KOPT-K1 (cell line): ENCODE data around the gene NDRG2.
"Not testable (repeated sequence)": the region's sequence is repeated elsewhere in the genome, so short reads cannot be mapped to it uniquely, and the experiment has no call there.

ENCODE experiments used
- H3K27ac ChIP-seq: fragments of 200-600 bp; sonication (generic); 2 replicates; pipeline ENCODE4 v1.5.1; 2016; ENCODE audit warnings: antibody characterized with exemption, mild to moderate bottlenecking, low read depth, low read length; ENCODE audit not compliant: poor library complexity, severe bottlenecking
- H3K36me3 ChIP-seq: fragments of 200-600 bp; sonication (generic); 2 replicates; pipeline ENCODE4 v1.5.1; 2017; ENCODE audit warnings: antibody characterized with exemption, mild to moderate bottlenecking, low read length, moderate library complexity; ENCODE audit not compliant: insufficient read depth
- H3K9me3 ChIP-seq: fragments of 200-600 bp; sonication (generic); 2 replicates; pipeline ENCODE4 v1.5.1; 2017; ENCODE audit warnings: antibody characterized with exemption, low read length, mild to moderate bottlenecking; ENCODE audit not compliant: insufficient read depth, poor library complexity, severe bottlenecking

Gene NDRG2

GRCh38 chr14:20985650-20986049, 39.2 kb downstream of the NDRG2 start:
- H3K36me3 ChIP-seq, H3K27ac ChIP-seq, H3K9me3 ChIP-seq: not testable (repeated sequence)

DNA sequence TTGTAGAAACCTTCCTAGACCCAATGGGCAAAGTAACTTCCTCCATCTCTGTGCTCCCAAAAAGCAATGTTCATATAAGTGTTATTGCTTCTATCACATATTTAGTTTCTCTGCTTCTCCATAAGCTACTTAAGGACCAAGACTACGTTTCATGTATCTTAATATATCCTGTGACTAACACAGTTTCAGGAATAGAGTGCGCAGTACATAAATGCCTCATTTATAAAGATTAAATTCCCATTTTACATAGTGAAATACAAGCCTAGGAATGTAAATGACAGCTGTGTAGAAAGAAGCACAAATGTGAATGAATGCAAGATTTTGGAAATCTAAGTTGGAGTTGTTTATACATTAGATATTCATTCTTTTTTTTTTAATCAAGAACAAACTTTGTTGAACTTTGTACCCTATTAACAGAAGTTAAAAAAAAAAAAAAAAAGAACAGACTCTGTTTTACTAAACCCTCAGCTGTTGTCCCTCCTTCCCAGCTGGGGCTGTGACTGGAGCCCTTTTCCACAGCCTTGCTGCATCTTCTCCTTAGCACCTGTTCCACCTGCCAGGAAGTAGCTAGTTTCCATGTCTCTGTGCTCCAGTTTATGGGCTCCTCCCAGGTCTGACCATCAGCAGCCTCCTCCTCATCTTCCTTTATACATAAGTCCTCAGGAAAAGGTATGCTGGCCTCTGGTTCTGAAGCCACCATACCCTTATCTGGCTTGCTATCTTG, 42.1 kb downstream of the NDRG2 start:
- H3K27ac ChIP-seq, result no peak overlapping the region
- no peaks in the 10 kb centered on the region for H3K36me3 ChIP-seq
- no peaks in the 10 kb centered on the region for H3K9me3 ChIP-seq

DNA sequence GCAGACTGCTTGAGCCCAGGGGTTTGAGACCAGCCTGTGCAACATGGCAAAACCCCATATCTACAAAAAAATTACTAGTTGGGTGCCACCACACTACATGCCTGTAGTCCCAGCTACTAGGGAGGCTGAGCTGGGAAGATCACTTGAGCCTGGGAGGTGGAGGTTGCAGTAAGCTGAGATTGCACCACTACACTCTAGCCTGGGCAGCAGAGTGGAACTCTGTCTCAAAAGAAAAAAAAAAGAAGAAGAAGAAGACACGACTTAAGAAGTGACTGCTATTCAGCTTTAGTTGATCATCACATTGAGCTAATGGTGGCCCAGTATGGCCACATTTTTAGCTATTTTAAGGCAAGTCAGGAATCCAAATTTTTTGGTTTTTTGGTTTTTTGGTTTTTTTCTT, 44.0 kb downstream of the NDRG2 start:
- Histone ChIP-seq H3K27ac (no peak overlapping the region), H3K9me3 (no peaks in the 10 kb centered on the region), H3K36me3 (no peaks in the 10 kb centered on the region)

- H3K27ac ChIP-seq, result no peak overlapping the region
- H3K9me3 ChIP-seq, result no peaks in the 10 kb centered on the region
- no peaks in the 10 kb centered on the region for H3K36me3 ChIP-seq
Observed at GRCh38 chr14:20978687-20979086, 46.2 kb downstream of the NDRG2 start.

DNA sequence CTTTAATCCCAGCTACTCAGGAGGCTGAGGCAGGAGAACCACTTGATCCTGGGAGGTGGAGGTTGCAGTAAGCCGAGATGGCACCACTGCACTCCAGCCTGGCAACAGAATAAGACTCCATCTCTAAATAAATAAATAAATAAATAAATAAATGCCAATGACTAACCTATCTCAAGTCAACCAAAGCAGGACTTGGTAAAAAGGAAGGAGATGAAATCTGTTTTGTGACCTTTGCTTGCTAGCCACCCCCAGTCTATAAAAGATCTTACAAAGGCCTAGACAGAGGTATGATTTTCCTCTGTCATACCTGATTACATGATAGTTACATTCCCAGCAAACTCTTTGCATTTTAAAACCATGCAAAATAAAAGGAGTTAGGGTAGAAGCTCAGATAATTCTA, 48.6 kb downstream of the NDRG2 start:
- Histone ChIP-seq H3K27ac (no peak overlapping the region), H3K9me3 (no peaks in the 10 kb centered on the region), H3K36me3 (no peaks in the 10 kb centered on the region)

DNA sequence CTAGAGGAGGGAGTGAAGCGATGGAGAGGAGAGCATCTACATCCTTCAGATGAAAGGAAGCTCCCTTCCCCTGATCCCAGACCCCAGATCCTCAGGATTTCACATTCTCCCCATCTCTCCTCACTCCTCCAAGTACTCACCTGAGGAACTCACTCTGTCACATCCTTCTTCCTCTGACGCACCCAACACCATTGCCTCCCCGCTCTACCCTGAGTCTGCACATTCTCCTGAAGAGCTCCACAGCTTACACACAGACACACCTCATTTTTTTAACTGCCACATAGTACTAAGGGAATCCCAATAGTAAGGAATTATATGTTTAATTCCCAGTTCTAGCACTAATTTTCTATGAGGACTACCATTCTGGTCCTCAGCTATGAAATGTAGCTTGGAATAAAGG, 51.4 kb downstream of the NDRG2 start:
- H3K36me3 ChIP-seq, result no peaks in the 10 kb centered on the region
- H3K9me3 ChIP-seq, result no peaks in the 10 kb centered on the region
- no peak overlapping the region for H3K27ac ChIP-seq

- no peaks in the 10 kb centered on the region for H3K36me3 ChIP-seq
- H3K27ac ChIP-seq, result no peak overlapping the region
- no peaks in the 10 kb centered on the region for H3K9me3 ChIP-seq
Observed at GRCh38 chr14:20971705-20972021, 53.2 kb downstream of the NDRG2 start.

DNA sequence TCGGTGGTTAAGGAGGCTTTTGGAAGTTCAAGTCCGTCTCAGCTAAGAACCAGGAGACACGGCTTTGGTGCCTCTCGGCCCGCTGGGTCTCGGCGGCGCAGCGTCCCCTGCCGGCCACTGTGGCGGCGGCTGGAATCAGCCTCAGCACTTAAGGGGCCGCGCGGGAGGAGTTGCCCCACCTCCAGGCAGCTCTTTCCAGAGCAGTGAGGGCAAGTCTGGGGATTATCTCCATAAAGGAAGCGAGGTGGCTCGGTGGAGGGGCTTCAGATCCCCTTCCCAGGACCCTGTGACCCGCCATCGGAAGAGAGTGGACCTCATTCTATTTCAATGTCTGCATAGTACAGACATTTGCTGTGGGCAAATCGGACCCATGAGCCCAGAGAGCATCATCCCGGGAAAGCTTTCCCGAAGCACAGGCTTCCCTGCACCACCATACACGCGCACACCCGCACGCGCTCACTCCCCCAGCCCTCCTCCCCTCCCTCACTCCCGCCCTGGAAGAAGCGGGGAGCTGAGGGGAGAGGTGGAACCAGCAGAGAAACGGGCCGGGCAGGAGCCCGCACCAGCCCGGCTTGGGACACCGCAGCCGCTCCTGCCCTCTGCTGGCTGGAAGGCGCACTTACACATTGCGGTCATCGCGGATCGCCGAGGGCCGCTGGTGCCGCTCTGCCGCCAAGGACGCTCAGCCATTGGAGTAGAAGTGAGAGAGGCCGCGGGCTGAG, 53.7 kb downstream of the NDRG2 start:
- peak overlapping the region; percentile 40 for H3K27ac ChIP-seq
- H3K9me3 ChIP-seq, result no peaks in the 10 kb centered on the region
- no peaks in the 10 kb centered on the region for H3K36me3 ChIP-seq

- no peaks in the 10 kb centered on the region for H3K9me3 ChIP-seq
- H3K27ac ChIP-seq, result no peak overlapping the region
- H3K36me3 ChIP-seq, result no peaks in the 10 kb centered on the region
Observed at GRCh38 chr14:20970647-20970982, 54.2 kb downstream of the NDRG2 start.

GRCh38 chr14:20969336-20969735, 55.5 kb downstream of the NDRG2 start:
- H3K9me3 ChIP-seq, result no peaks in the 10 kb centered on the region
- no peak overlapping the region for H3K27ac ChIP-seq
- no peaks in the 10 kb centered on the region for H3K36me3 ChIP-seq
